ENCODE results near the gene FCHSD2. TPM values are rescaled to one million over a fixed set of nuclear protein-coding genes. Genes with fewer than 3 reads are reported as not detected.

FCHSD2 gene
- total RNA-seq, 1 donor from 2014 or later = 22.2 TPM

- H2AFZ ChIP-seq (replicated peaks) = no peak overlapping the region
- peaks cover 28% of the 10 kb centered on the region for H3K36me3 Mint-ChIP-seq
- H3K4me2 ChIP-seq = no peak overlapping the region
- TF ChIP-seq EZH2phosphoT487 (IDR thresholded peaks at IDR 0.05) (no peak), CTCF (IDR thresholded peaks at IDR 0.05) (no peak), EZH2 (IDR thresholded peaks at IDR 0.05) (no peak)
- no peaks in the 10 kb centered on the region for H3K27me3 ChIP-seq
- H3K4me1 ChIP-seq = peaks cover 10% of the 10 kb centered on the region
- H3K4me1 Mint-ChIP-seq = peaks cover 3% of the 10 kb centered on the region
- peaks cover 9% of the 10 kb centered on the region for H3F3A ChIP-seq (ENCODE audit: low read depth)
- no peak overlapping the region for H3K4me3 Mint-ChIP-seq
- H3K27ac ChIP-seq = no peak overlapping the region
- H3K4me3 ChIP-seq = no peak overlapping the region
- no peaks in the 10 kb centered on the region for H3K36me3 ChIP-seq
- H3K27me3 Mint-ChIP-seq (ENCODE audit: insufficient read depth, low read depth) = no peaks in the 10 kb centered on the region
- no peaks in the 10 kb centered on the region for H3K9me3 ChIP-seq (ENCODE audit: low read depth)
- DNase-seq (ENCODE audit: low spot score) = no peak
- H3K79me2 ChIP-seq (ENCODE audit: low read depth) = no peaks in the 10 kb centered on the region
- H4K20me1 ChIP-seq (ENCODE audit: low read depth) = no peaks in the 10 kb centered on the region
- no peak overlapping the region for H3K27ac Mint-ChIP-seq
- no peak overlapping the region for H3K9ac ChIP-seq
- no peaks in the 10 kb centered on the region for H3K9me3 Mint-ChIP-seq
Measured at GRCh38 chr11:72840780-72841179, 301.3 kb downstream of the FCHSD2 start.

- H3K4me3 ChIP-seq = no peak overlapping the region
- Mint-ChIP-seq H3K36me3 (peaks cover 18% of the 10 kb centered on the region), H3K4me1 (peaks cover 3% of the 10 kb centered on the region), H3K9me3 (no peaks in the 10 kb centered on the region), H3K27me3 (ENCODE audit: insufficient read depth, low read depth) (no peaks in the 10 kb centered on the region), H3K27ac (no peak overlapping the region), H3K4me3 (no peak overlapping the region)
- no peak overlapping the region for H3K9ac ChIP-seq
- H3K9me3 ChIP-seq (ENCODE audit: low read depth) = no peaks in the 10 kb centered on the region
- no peak for TF ChIP-seq CTCF (IDR thresholded peaks at IDR 0.05)
- TF ChIP-seq EZH2 (IDR thresholded peaks at IDR 0.05) = no peak
- no peak for TF ChIP-seq EZH2phosphoT487 (IDR thresholded peaks at IDR 0.05)
- H3K4me1 ChIP-seq = peaks cover 20% of the 10 kb centered on the region
- no peak overlapping the region for H3K27ac ChIP-seq
- H3K27me3 ChIP-seq = no peaks in the 10 kb centered on the region
- H4K20me1 ChIP-seq (ENCODE audit: low read depth) = no peaks in the 10 kb centered on the region
- H2AFZ ChIP-seq (replicated peaks) = no peak overlapping the region
- H3K36me3 ChIP-seq = no peaks in the 10 kb centered on the region
- no peak for DNase-seq (ENCODE audit: low spot score)
- H3F3A ChIP-seq (ENCODE audit: low read depth) = peaks cover 9% of the 10 kb centered on the region
- H3K79me2 ChIP-seq (ENCODE audit: low read depth) = no peaks in the 10 kb centered on the region
- no peak overlapping the region for H3K4me2 ChIP-seq
Measured at GRCh38 chr11:72838691-72839305, 303.3 kb downstream of the FCHSD2 start.

DNA sequence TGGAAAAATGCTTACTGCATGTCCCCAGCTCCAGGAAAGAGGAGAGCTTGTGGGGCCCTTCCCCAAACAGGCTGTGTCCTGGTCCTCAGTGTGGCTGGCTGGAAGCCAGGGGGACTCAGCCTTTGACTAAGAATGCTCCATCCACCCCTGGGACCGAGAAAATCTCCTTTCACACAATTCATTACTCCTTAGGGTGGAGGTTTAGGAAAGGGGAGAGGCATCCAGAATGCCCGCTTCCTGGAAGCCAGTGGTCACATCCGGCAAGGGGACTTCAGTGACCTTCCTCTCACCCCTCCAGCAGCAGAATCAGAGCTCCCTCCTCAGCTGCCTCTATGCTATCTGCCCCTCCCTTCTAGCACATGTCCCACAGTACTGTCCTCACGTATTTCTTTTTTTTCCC is 306.0 kb downstream of the FCHSD2 start:
- H3K27me3 Mint-ChIP-seq (ENCODE audit: insufficient read depth, low read depth) = no peaks in the 10 kb centered on the region
- Histone ChIP-seq H3K36me3 (no peaks in the 10 kb centered on the region), H3K4me1 (peaks cover 15% of the 10 kb centered on the region), H3K27me3 (no peaks in the 10 kb centered on the region), H3K4me3 (no peak overlapping the region), H3K9me3 (ENCODE audit: low read depth) (no peaks in the 10 kb centered on the region), H3K4me2 (no peak overlapping the region), H2AFZ (replicated peaks) (no peak overlapping the region), H3K9ac (no peak overlapping the region), H3K27ac (no peak overlapping the region), H3K79me2 (ENCODE audit: low read depth) (no peaks in the 10 kb centered on the region), H3F3A (ENCODE audit: low read depth) (no peaks in the 10 kb centered on the region), H4K20me1 (ENCODE audit: low read depth) (no peaks in the 10 kb centered on the region)
- no peak for DNase-seq (ENCODE audit: low spot score)
- H3K4me3 Mint-ChIP-seq = no peak overlapping the region
- peaks cover 18% of the 10 kb centered on the region for H3K4me1 Mint-ChIP-seq
- no peak for TF ChIP-seq CTCF (IDR thresholded peaks at IDR 0.05)
- no peak for TF ChIP-seq EZH2 (IDR thresholded peaks at IDR 0.05)
- TF ChIP-seq EZH2phosphoT487 (IDR thresholded peaks at IDR 0.05) = no peak
- H3K9me3 Mint-ChIP-seq = no peaks in the 10 kb centered on the region
- H3K36me3 Mint-ChIP-seq = peaks cover 9% of the 10 kb centered on the region
- peak overlapping the region; percentile 26 for H3K27ac Mint-ChIP-seq
